Heart right ventricle (tissue), 16 donors: ENCODE data around the gene MTRFR. TPM values are rescaled to one million over a fixed set of nuclear protein-coding genes. Genes with fewer than 3 reads are reported as not detected.
A peak's percentile ranks its signal among the peaks of the same experiment; 100 is the strongest.
"Not testable (repeated sequence)": the region's sequence is repeated elsewhere in the genome, so short reads cannot be mapped to it uniquely, and the experiment has no call there.

Experiments
- ATAC-seq, 8 donors: fragments of 200-7000 bp; cut with Tn5 transposase; one replicate each; pipeline ENCODE4 v1.9.1; 2020; ENCODE audit warnings: mild to moderate bottlenecking in 8 of 8, moderate library complexity in 8 of 8, moderate number of reproducible peaks in 1 of 8
- DNase-seq, 2 donors: peaks; one replicate each; pipeline ENCODE4 v3.0.0-alpha.2; 2020
- H3K27ac ChIP-seq, 10 donors: fragments of 200-600 bp; sonication (generic) in 2 of 10; one replicate each; pipeline versions ENCODE4 v1.5.0 to v1.8.0; 2020 to 2022; ENCODE audit warnings: mild to moderate bottlenecking in 3 of 10
- H3K27me3 ChIP-seq, 7 donors: fragments of 200-600 bp; one replicate each; pipeline ENCODE4 v1.8.0; 2021 to 2022; ENCODE audit warnings: mild to moderate bottlenecking in 2 of 7
- H3K36me3 ChIP-seq, 9 donors: fragments of 200-600 bp; sonication (generic) in 1 of 9; one replicate each; pipeline versions ENCODE4 v1.5.0 to v1.8.0; 2020 to 2022; ENCODE audit warnings: mild to moderate bottlenecking in 2 of 9
- H3K4me1 ChIP-seq, 9 donors: fragments of 200-600 bp; sonication (generic) in 1 of 9; one replicate each; pipeline versions ENCODE4 v1.5.0 to v1.8.0; 2020 to 2022; ENCODE audit warnings: mild to moderate bottlenecking in 4 of 9
- H3K4me3 ChIP-seq, 10 donors: fragments of 200-600 bp; sonication (generic) in 2 of 10; one replicate each; pipeline versions ENCODE4 v1.5.0 to v1.8.0; 2020 to 2022; ENCODE audit warnings: mild to moderate bottlenecking in 7 of 10, moderate library complexity in 2 of 10
- H3K9me3 ChIP-seq, 11 donors: fragments of 200-600 bp in 10 of 11; sonication (generic) in 2 of 11; one replicate each; pipeline versions ENCODE4 v1.5.0 to v1.8.0; 2013 to 2022; ENCODE audit warnings: mild to moderate bottlenecking in 2 of 11, control low read depth in 1 of 11, moderate library complexity in 1 of 11
- WGBS, 2 donors: extraction: QIAGEN DNeasy Blood & Tissue Kit; methylation state at CpG; one replicate each; pipeline ENCODE4 v1.1.7; 2013; ENCODE audit warnings: inconsistent platforms in 1 of 2; 5-methylcytosine and 5-hydroxymethylcytosine counted together
- intact Hi-C, 10 donors: fragments of 100-400 bp; cut with DNase I; formaldehyde crosslinking; loops; one replicate each; pipeline versions ENCODE4 v1.11.1 to v1.14.2; 2022
- polyA plus RNA-seq, 2 donors: library from polyadenylated mRNA; stranded (reverse); fragments of 200-250 nt; gene quantifications; one replicate each; pipeline ENCODE4 v1.2.3, GENCODE V29; 2013
- total RNA-seq, 10 donors: library from RNA; stranded (reverse); fragmentation: NEBNext Ultra II Directional in 3 of 10; extraction: Animal tissue kit (Norgen Biotek cat#: 25700) in 3 of 10; gene quantifications; one replicate each; pipeline versions ENCODE4 v1.2.1 to v1.2.4, GENCODE V29; 2021 to 2023
- TF ChIP-seq, protein P1 (sequence below), 9 donors: fragments of 200-600 bp; sonication (generic) in 2 of 9; IDR thresholded peaks; one replicate each; pipeline versions ENCODE4 v1.5.0 to v1.8.0; 2021 to 2022; ENCODE audit warnings: antibody characterized with exemption in 9 of 9, mild to moderate bottlenecking in 5 of 9, moderate library complexity in 1 of 9
- donor health status: Arrhythmogenic right ventricular cardiomyopathy.
- donor health status: ischemic (EF 13 %, LVEDD 7.1; RV severe dilation, severe dysfunction).
- donor health status: healthy with polysubstance abuse.
- donor health status: DM: no; HTN: yes; CAD: no.
- donor health status: DM: no; HTN: no; CAD: no.
- donor health status: ischemic (EF 25% LVEDD 6.9; RV normal size, moderate dysfunction).
- donor health status: ischemic (EF 25% LVEDD 5.7; RV mildly dilated, moderate dysfunction).
- donor health status: healthy.
- donor health status: DM: yes; HTN: yes; CAD: no.
- donor health status: Ischemic cardiomyopathy.
- donor health status: ischemic (EF 35%, LVEDD 5.7; RV mildly dilated, moderate dysfunction).
- donor health status: nonischemic (EF 11% LVEDD 7.7; RV severe dilation, severe dysfunction).
- donor health status: DM: yes; HTN: yes; CAD: no.
- donor health status: PGD.
- donor health status: ischemic (EF 29% LVEDD 5.4; RV normal size, mild dysfunction).
- donor health status: nonischemic (EF 23%, LVEDD 6.1; RV moderate dilation, normal function).

Gene MTRFR
- total and polyA plus RNA-seq, 12 donors = 9.5 to 20.9 (median 11.1) TPM

DNA sequence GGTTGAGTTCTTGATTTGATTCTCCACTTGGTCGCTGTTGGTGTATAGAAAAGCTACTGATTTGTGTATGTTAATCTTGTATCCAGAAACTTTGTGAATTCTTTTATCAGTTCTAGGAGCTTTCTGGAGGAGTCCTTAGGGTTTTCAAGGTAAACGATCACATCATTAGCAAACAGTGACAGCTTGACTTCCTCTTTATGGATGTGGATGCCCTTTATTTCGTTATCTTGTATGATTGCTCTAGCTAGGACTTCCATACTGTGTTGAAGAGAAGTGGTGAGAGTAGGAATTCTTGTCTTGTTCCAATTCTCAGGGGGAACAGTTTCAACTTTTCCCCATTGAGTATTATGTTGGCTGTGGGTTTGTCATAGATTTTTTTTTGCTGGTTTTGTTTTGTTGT, 12.4 kb downstream of the MTRFR start:
- H3K4me1 ChIP-seq = peaks cover 14 to 40% (median 22%) of the 10 kb centered on the region in 9 donors
- no peak overlapping the region for H3K27ac ChIP-seq
- H3K27me3 ChIP-seq = no peaks in the 10 kb centered on the region
- H3K9me3 ChIP-seq = peaks cover 0 to 8% (median 0%) of the 10 kb centered on the region in 11 donors
- WGBS, 2 donors = 83 to 85% methylated on average over 3 of the region's 3 CpGs
- no peak for DNase-seq
- peaks cover 0 to 28% (median 0%) of the 10 kb centered on the region in 9 donors for H3K36me3 ChIP-seq
- intact Hi-C loops = no loop called here
- no peak for ATAC-seq
- H3K4me3 ChIP-seq = no peak overlapping the region
- TF ChIP-seq, protein P1, sequence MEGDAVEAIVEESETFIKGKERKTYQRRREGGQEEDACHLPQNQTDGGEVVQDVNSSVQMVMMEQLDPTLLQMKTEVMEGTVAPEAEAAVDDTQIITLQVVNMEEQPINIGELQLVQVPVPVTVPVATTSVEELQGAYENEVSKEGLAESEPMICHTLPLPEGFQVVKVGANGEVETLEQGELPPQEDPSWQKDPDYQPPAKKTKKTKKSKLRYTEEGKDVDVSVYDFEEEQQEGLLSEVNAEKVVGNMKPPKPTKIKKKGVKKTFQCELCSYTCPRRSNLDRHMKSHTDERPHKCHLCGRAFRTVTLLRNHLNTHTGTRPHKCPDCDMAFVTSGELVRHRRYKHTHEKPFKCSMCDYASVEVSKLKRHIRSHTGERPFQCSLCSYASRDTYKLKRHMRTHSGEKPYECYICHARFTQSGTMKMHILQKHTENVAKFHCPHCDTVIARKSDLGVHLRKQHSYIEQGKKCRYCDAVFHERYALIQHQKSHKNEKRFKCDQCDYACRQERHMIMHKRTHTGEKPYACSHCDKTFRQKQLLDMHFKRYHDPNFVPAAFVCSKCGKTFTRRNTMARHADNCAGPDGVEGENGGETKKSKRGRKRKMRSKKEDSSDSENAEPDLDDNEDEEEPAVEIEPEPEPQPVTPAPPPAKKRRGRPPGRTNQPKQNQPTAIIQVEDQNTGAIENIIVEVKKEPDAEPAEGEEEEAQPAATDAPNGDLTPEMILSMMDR (IDR thresholded peaks at IDR 0.05) = no peak

DNA sequence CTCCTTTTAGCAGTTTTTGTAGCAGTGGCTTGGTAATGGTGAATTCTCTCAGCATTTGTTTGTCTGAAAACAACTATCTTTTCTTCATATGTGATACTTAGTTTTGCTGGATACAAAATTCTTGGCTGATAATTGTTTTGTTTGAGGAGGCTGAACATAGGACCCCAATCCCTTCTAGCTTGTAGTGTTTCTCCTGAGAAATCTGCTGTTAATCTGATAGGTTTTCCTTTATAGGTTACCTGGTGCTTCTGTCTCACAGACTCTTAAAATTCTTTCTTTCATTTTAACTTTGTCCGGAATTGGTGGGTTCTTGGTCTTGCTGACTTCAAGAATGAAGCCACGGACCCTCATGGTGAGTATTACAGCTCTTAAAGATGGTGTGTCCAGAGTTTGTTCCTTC, 14.9 kb downstream of the MTRFR start:
- DNase-seq, H3K9me3 ChIP-seq, H3K27ac ChIP-seq, H3K4me3 ChIP-seq, intact Hi-C loops, H3K27me3 ChIP-seq, ATAC-seq: not testable (repeated sequence)
- H3K4me1 ChIP-seq = peaks cover 4 to 32% (median 13%) of the 10 kb centered on the region in 9 donors
- peaks cover 0 to 32% (median 0%) of the 10 kb centered on the region in 9 donors for H3K36me3 ChIP-seq
- WGBS, 2 donors = 97 to 98% methylated on average over 2 of the region's 2 CpGs

DNA sequence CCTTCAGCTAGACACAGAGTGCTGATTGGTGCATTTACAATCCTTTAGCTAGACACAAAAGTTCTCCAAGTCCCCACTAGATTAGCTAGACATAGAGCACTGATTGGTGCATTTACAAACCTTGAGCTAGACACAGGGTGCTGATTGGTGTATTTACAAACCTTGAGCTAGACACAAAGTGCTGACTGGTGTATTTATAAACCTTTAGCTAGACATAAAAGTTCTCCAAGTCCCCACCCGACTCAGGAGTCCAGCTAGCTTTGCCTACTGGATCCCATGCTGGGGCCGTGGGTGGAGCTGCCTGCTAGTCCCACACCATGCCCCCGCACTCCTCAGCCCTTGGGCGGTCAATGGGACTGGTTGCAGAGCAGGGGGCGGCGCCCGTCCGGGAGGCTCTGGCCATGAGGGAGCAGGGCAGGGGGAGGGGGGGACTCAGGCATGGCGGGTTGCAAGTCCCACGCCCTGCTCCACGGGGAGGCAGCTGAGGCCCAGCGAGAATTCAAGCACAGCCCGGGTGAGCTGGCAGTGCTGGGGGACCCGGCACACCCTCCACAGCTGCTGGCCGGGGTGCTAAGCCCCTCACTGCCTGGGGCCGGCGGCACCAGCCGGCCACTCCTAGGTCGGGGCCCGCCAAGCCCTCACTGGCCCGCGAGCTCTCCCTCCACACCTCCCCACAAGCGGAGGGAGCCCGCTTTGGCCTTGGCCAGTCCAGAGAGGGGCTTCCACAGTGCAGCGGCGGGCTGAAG, 15.9 kb downstream of the MTRFR start:
- WGBS, 2 donors = 97 to 99% methylated on average over 24 to 26 of the region's 26 CpGs
- peaks cover 0 to 42% (median under 1%) of the 10 kb centered on the region in 9 donors for H3K36me3 ChIP-seq
- peak in 2 of 8 donors; percentile 19 to 36 for ATAC-seq
- intact Hi-C loops, H3K4me3 ChIP-seq, H3K27ac ChIP-seq, H3K9me3 ChIP-seq, H3K27me3 ChIP-seq, DNase-seq: not testable (repeated sequence)
- H3K4me1 ChIP-seq = peaks cover 9 to 32% (median 18%) of the 10 kb centered on the region in 9 donors

DNA sequence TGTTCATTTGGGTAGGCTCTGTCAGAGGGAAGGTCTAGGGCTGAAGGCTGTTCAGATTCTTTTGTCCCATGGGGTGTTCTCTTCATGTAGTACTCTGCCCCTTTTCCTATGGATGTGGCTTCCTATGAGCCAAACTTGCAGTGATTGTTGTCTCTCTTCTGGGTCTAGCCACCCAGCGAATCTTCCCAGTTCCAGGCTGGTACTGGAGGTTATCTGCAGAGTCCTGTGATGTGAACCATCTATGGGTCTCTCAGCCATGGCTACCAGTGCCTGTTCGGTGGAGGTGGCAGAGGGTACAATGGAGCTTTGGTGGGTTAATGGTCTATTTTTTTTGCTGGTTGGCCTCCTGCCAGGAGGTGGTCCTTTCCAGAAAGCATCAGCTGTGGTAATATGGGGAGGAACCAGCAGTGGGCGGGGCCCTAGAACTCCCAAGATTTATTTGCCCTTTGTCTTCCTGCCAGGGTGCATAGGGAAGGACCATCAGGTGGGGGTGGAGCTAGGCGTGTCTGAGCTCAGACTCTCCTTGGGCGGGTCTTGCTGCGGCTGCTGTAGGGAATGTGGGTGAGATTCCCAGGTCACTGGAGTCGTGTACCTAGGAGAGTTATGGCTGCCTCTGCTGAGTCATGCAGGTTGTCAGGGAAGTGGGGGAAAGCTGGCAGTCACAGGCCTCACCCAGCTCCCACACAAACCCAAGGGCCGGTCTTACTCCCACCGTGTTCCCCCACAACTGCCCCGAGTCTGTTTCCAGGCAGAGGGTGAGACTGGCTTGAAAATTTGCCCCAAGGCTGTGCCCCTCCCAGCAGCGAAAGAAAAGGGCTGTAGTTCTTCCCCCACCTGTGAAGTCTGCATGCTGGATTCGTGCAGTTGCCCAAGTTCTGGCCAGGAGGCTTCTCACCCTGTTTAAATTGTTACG, 17.5 kb downstream of the MTRFR start:
- DNase-seq (no peak), ATAC-seq (no peak)
- H3K36me3 ChIP-seq = peaks cover 0 to 58% (median 4%) of the 10 kb centered on the region in 9 donors
- 84 to 89% methylated on average over 13 of the region's 13 CpGs for WGBS, 2 donors
- no peak overlapping the region for H3K4me3 ChIP-seq
- H3K9me3 ChIP-seq = peaks cover 0 to 8% (median 0%) of the 10 kb centered on the region in 11 donors
- no peak overlapping the region for H3K27ac ChIP-seq
- intact Hi-C loops = no loop called here
- no peaks in the 10 kb centered on the region for H3K27me3 ChIP-seq
- TF ChIP-seq, protein P1 (IDR thresholded peaks at IDR 0.05) = no peak
- peaks cover 11 to 40% (median 19%) of the 10 kb centered on the region in 9 donors for H3K4me1 ChIP-seq

DNA sequence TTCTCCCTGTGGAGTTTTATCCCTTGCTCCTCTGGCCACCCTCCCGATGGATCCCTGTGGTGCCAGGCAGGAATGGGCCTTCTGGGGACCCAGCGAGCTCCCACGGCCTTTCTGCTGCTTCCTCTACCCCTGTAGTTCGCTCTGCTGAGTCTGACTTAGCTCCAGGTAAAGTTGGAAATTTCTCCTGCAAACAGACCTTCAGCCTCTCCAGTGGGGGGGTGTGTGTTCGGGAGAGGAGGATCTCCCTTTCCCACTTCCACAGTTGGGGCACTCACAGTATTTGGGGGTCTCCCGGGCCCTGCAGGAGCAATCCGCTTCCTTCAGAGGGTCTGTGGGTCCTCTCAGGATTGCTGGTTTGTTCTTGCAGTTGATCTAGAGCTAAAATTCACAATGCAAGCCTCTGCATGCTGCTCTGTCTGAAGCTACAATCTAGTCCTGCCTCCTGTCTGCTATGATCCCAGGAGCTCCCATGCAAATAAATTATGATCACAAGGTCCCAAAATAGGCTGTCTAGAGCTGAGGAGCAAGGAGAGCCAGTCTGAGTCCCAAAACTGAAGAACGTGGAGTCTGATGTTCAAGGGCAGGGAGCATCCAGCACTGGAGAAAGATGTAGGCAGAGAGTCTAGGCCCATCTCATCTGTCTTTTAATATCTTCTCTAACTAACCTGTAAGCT, 18.3 kb downstream of the MTRFR start:
- H3K36me3 ChIP-seq = peaks cover 0 to 66% (median 4%) of the 10 kb centered on the region in 9 donors
- 92 to 93% methylated on average over 8 of the region's 8 CpGs for WGBS, 2 donors
- no peak overlapping the region for H3K4me3 ChIP-seq
- no peak overlapping the region for H3K27ac ChIP-seq
- DNase-seq = no peak
- peaks cover 11 to 40% (median 18%) of the 10 kb centered on the region in 9 donors for H3K4me1 ChIP-seq
- TF ChIP-seq, protein P1 (IDR thresholded peaks at IDR 0.05) = no peak
- intact Hi-C loops = no loop called here
- H3K27me3 ChIP-seq = no peaks in the 10 kb centered on the region
- no peak for ATAC-seq
- peaks cover 0 to 8% (median 0%) of the 10 kb centered on the region in 11 donors for H3K9me3 ChIP-seq

DNA sequence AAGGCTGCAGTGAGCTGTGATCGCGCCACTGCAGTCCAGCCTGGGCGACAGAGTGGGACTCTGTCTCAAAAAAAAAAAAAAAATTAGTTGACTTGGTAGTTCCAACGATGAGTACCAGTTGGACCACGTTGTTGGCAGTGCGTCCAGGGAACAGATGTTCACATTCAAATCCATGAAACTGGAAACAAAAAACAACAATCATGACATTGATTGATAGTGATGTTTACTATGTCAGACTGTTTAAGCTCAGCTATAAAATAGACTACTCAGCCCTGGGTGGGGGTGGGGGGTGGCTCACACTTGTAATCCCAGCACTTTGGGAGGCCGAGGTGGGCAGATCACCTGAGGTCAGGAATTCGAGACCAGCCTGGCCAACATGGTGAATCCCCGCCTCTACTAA, 19.1 kb downstream of the MTRFR start:
- DNase-seq, intact Hi-C loops, H3K9me3 ChIP-seq, H3K27ac ChIP-seq, H3K4me3 ChIP-seq, H3K27me3 ChIP-seq, ATAC-seq: not testable (repeated sequence)
- WGBS, 2 donors = 89 to 90% methylated on average over 9 of the region's 9 CpGs
- peaks cover 0 to 74% (median 12%) of the 10 kb centered on the region in 9 donors for H3K36me3 ChIP-seq
- peaks cover 11 to 40% (median 18%) of the 10 kb centered on the region in 9 donors for H3K4me1 ChIP-seq
